GM12873 (cell line): ENCODE measurements around the gene GAS2.
A peak's percentile ranks its signal among the peaks of the same experiment; 100 is the strongest.

Experiments
- TF ChIP-seq, protein P1 (sequence below): IDR thresholded peaks from 2 replicates; pipeline ENCODE4 v1.5.1; 2012; ENCODE audit warnings: low read depth, mild to moderate bottlenecking, moderate library complexity, low read length, control low read depth; ENCODE audit not compliant: insufficient read depth; ENCODE audit errors: missing control alignments

GAS2 gene

DNA sequence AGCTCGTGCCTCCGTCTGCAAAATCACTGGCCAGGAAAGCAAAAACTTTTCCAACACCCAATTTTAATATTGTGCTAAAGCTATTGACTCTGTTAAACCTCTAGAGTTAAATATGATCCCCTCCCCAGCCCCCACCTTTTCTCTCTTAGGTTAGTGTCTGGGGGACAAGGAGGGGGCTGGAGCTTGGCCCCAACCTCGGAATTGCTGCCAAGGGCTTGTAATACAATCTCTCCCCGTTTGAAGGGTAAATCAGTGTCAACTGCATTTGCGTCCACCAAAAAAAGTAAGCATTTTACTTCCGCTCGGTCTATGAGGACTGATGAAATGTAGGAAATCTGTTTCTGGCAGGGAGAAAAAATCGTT lies at the start of gene GAS2:
TSS of gene GAS2 (plus strand) at position 287 of the 363 bp plus-strand sequence. CDS start 8,259 bp downstream, outside the sequence.
- TF ChIP-seq, protein P1, sequence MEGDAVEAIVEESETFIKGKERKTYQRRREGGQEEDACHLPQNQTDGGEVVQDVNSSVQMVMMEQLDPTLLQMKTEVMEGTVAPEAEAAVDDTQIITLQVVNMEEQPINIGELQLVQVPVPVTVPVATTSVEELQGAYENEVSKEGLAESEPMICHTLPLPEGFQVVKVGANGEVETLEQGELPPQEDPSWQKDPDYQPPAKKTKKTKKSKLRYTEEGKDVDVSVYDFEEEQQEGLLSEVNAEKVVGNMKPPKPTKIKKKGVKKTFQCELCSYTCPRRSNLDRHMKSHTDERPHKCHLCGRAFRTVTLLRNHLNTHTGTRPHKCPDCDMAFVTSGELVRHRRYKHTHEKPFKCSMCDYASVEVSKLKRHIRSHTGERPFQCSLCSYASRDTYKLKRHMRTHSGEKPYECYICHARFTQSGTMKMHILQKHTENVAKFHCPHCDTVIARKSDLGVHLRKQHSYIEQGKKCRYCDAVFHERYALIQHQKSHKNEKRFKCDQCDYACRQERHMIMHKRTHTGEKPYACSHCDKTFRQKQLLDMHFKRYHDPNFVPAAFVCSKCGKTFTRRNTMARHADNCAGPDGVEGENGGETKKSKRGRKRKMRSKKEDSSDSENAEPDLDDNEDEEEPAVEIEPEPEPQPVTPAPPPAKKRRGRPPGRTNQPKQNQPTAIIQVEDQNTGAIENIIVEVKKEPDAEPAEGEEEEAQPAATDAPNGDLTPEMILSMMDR: no peak

DNA sequence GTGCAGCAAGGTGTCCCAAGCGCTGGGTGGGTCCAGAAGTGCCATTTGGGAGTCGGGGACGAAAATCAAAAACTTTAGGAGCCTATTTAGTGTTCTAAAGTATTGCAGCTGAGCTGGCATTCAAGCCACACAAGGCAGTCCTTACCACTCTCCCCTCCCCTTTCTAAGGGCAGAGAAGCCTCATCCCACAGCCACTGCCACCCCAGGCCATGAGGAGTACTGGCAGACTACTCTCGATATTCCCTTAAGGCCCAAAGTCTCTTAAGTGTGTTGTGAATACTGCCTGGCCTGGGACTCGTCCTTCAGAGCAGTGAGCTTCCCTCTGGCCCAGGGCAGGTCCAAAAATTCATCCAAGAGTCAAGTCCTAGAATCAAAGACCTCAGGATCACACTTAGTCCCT lies 48.5 kb upstream of the GAS2 start:
- TF ChIP-seq, protein P1: no peak

DNA sequence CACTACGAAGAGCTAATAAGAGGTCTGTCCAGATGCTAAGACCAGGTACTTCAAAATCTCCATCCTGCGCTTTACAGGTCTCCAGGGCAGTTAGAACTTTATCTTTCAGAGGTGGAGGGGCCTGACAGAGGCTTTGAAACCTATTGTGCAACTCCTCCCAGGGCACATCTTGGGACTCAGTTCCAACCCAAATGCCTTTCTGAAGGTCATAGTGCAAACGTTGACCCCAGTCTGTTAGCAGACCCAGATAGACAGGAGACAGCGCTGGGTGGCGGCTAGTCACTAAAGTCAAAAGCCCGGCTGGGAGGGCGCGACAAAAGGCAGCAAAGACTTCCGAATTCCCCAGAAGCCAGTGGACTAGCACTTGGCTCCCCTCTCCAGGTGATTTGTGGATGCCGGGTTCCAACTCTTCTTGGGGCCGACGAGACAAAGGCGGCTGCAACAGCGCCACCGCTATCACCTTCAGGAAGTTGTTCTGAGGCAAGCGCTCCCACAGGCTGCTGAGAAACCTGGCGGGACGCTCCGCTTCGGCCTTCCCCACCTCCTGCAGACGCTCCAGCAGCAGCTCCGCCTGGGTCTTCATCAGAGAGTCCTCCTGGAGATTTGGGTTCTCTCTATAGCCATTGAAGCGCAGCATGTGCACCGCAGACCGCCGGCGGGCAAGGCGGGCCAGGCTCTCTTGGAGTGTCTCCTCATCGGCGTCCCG lies 41.5 kb upstream of the GAS2 start:
- TF ChIP-seq, protein P1: peak; percentile 68

DNA sequence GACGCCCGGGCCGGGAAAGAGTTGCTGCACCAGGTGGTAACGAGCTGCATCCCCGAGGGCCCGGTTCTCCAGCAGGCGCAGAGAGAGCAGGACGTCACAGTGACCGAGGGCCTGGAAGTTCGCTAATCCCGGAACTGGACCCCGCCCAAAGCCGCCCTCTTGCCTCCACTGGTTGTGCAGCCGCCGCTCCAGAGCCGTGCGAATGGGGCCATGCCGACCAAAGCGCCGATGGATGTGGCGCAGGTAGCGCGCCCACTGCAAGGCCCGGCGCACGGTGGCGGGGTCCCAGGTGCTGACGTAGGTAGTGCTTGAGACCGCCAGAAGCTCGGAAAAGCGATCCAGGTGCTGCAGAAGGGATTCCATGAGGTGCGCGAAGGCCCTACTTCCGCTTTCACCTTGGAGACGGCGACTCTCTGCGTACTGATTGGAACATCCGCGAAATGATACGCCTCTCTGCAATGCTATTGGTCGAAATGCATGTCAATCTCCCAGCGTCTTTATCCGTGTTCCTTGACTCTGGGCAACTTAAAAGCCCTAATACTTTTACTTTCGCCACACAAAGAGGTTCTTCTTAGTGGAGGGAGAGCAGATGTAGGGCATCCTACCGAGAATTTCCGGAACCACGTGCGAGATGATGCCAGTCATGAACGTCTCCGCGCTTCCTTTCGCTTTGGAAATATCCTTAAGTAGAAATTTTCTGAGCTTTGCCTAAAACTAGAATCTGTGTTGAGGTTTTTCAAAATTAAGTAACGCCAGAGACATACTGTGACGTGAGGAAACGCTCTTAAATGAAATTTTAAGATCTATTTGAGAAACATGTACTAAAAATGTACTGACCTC lies 40.7 kb upstream of the GAS2 start, which contains the start of gene FANCF:
TSS of gene FANCF (minus strand) at position 376 of the 840 bp plus-strand sequence. CDS start at position 363, 13 bp downstream.
- TF ChIP-seq, protein P1: no peak

DNA sequence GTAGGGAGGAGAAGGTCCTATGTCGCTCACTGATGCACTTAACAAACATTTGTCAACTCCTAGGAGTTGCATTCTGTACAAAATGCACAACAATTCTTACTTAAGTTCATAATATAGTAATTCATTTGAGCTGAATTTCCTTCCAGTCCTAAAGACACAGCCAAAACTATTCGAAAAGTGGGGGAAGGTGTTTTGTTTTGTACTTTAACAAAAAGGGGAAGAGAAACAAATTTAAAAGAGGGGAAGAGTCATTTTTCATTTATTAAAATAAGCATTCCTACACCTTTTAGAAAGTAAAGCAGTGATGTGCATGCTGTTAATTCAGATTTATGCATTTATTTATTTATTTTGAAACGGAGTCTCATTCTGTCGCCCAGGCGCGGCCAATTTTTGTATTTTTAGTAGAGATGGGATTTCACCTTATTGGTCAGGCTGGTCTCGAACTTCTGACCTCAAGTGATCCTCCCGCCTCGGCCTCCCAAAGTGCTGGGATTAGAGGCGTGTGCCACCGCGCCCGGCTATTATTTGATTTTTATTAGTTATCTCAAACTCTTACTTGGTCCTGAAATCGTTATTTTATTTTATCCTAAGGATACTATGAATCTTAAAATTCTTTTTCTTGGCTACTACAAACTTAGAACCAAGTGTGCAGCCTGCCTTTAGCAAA lies 39.7 kb upstream of the GAS2 start:
- TF ChIP-seq, protein P1: no peak

DNA sequence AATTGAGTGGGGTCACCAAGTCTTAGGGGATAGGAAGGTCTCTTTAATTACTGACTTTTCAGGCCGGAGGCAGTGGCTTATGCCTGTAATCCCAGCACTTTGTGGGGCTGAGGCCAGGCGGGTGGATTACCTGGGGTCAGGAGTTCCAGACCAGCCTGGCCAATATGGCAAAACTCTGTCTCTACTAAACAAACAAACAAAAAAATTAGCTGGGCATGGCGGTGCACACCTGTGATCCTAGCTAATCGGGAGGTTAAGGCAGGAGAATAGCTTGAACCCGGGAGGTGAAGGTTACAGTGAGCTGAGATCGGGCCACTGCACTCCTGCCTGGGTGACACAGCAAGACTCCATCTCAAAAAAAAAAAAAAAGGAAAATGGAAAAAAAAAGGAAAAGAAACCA lies 39.0 kb upstream of the GAS2 start:
- TF ChIP-seq, protein P1: no peak
